ENCODE results near the gene GAP43.
A peak's percentile ranks its signal among the peaks of the same experiment; 100 is the strongest.

Gene GAP43

GRCh38 chr3:115663414-115663813 is 40.1 kb downstream of the GAP43 start:
- DNase-seq: no peak

- no peak for DNase-seq
Observed at GRCh38 chr3:115666081-115666480, 42.8 kb downstream of the GAP43 start.

- DNase-seq: no peak
Observed at GRCh38 chr3:115666920-115667737, 43.8 kb downstream of the GAP43 start.

GRCh38 chr3:115667738-115668065 is 44.4 kb downstream of the GAP43 start:
- no peak for DNase-seq

GRCh38 chr3:115670911-115671310 is 47.6 kb downstream of the GAP43 start:
- DNase-seq: no peak

- DNase-seq: no peak
Observed at GRCh38 chr3:115671761-115672455, 48.6 kb downstream of the GAP43 start.

- DNase-seq: no peak
Observed at GRCh38 chr3:115673881-115674280, 50.6 kb downstream of the GAP43 start.

GRCh38 chr3:115676336-115676735 is 53.0 kb downstream of the GAP43 start:
- DNase-seq: no peak

- no peak for DNase-seq
Observed at GRCh38 chr3:115680803-115681345, 57.6 kb downstream of the GAP43 start.

- no peak for DNase-seq
Observed at GRCh38 chr3:115681736-115682135, 58.4 kb downstream of the GAP43 start.

GRCh38 chr3:115683305-115683704 is 60.0 kb downstream of the GAP43 start:
- DNase-seq: no peak

GRCh38 chr3:115683773-115684172 is 60.5 kb downstream of the GAP43 start:
- DNase-seq: no peak

GRCh38 chr3:115685097-115685496 is 61.8 kb downstream of the GAP43 start:
- no peak for DNase-seq

GRCh38 chr3:115687721-115688120 is 64.4 kb downstream of the GAP43 start:
- DNase-seq: no peak

- no peak for DNase-seq
Observed at GRCh38 chr3:115688418-115688817, 65.1 kb downstream of the GAP43 start.

GRCh38 chr3:115689928-115690327 is 66.6 kb downstream of the GAP43 start:
- no peak for DNase-seq

- DNase-seq: no peak
Observed at GRCh38 chr3:115691964-115692363, 68.7 kb downstream of the GAP43 start.

- DNase-seq: peak; percentile 61
Observed at GRCh38 chr3:115692887-115693524, 69.7 kb downstream of the GAP43 start.

- DNase-seq: no peak
Observed at GRCh38 chr3:115693868-115694267, 70.6 kb downstream of the GAP43 start.

GRCh38 chr3:115695090-115695489 is 71.8 kb downstream of the GAP43 start:
- no peak for DNase-seq

GRCh38 chr3:115697263-115698053 is 74.1 kb downstream of the GAP43 start:
- no peak for DNase-seq

- DNase-seq: no peak
Observed at GRCh38 chr3:115698851-115699591, 75.7 kb downstream of the GAP43 start.

Data from activated naive CD4-positive, alpha-beta T cell treated with Interleukin-2 at 50 U/mL for 16 hours (primary cell).